Ramos (cell line): ENCODE data around the gene CDKAL1.

Experiments used
- in situ Hi-C: fragments of 300-500 bp; cut with MboI; formaldehyde crosslinking; loops from one replicate; pipeline ENCODE4 v1.14.3; 2022; ENCODE audit warnings: low sequenced_read_pairs; ENCODE audit not compliant: unreplicated experiment

The CDKAL1 gene

DNA sequence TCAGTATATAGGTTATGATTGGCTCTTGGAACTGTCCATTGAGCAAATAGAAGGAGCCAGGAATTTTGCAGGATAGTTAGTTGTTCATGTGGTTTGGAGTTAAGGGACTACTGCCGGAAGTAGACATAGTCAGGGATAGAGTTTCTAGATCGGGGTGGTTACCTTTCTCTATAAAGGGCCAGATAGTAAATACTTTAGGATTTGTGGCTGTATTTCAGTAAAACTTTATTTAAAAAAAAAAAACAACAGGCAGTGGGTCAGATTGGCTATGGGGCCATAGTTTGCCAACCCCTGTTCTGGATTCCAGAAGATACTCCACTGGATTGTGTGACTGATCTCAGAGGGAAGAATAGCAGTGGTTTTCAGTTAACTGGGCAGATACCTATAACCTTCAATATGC, 570.0 kb downstream of the CDKAL1 start:
- in situ Hi-C loops, result no loop called here

- in situ Hi-C loops, result no loop called here
These were observed 573.5 kb downstream of the CDKAL1 start for GRCh38 chr6:21107796-21108195.

DNA sequence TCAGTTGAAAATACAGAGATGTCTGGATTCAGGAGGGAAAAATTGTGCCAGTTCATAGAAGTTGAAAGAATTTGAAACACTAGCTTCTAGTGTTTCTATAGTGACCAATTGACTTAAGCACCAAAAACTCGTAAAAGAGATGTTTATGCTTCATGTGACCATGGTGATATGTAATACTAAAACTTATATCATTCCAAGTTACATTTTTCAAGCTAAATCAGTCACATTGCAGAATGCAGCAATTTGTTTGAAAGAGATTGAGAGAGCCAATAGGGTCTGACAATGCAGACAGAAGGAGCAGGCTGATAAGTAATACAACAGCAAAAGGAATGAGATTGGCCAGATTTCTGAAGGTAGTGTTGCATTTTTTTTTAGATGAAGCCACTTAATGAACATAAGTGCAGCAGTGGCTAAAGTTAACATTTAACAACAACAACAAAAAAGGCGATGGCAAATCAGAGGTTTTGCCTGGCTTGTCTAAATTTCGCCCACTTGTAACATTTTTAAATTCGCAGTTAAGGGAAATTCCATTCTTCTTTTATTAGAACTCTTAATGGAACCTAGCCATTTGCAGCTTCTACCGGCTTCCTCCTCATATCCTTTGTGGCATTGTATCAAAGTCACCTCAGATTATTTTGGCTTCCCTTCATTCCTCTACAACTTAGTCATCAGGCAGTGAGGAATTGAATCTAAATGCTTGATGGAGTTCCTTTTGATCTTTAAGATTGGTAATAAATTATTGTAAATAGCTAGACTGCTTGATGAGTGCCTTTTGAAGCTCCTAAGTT, 575.3 kb downstream of the CDKAL1 start:
- in situ Hi-C loops, result no loop called here

DNA sequence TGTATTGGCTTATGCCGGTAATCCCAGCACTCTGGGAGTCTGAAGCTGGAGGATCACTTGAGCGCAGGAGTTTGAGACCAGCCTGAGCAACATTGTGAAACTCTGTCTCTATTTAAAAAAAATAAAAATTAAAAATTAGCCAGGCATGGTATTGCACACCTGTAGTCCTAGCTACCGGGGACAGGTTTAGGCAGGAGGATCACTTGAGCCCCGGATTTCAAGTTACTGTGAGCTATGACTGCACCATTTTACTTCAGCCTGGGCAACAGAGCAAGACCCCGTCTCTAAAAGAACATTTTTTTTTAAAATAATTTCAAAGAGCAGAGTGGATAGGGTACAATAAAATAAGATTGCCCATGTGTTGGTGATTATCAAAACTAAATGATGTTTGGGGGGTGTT, 576.4 kb downstream of the CDKAL1 start:
- in situ Hi-C loops, result no loop called here

GRCh38 chr6:21111093-21111725, 577.0 kb downstream of the CDKAL1 start:
- in situ Hi-C loops, result no loop called here

DNA sequence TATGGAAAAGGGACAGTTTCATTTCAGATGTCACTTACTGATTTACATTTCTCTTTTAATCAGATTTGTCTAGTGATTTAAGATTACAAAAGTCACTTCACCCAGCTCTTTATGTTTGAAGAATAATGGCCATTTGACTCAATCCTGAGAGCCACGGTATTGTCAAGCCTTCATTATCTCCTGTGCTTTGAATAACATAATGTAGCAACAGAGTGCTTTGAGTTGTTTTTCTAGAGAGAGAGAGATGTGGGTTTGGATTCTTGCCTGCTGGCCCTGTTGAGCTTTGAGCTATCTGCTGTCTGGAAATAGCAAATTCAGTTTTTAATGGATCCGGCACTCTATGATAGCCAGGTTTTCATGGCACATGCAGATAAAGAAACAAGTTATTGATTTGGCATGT, 580.9 kb downstream of the CDKAL1 start:
- in situ Hi-C loops, result no loop called here

DNA sequence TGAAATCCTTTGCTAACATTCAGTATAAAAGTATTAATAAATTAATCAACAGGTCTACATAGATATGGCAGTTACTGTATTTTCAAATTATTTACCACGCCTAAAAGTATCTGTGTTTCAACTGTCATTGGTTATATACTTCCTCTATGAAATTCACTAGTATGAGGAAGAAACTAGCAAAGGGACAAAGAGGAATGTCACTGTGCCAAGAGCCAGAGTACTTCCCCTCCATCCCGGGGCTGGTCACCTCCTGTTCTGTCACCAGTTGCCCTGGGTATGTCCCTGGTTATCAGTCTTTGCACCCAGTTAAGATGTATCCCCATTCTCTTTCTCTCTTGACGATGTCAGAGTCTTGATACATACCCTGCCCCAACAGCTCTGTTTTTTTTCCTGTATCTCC, 582.5 kb downstream of the CDKAL1 start:
- in situ Hi-C loops, result no loop called here

GRCh38 chr6:21118216-21118780, 584.0 kb downstream of the CDKAL1 start:
- in situ Hi-C loops, result no loop called here

DNA sequence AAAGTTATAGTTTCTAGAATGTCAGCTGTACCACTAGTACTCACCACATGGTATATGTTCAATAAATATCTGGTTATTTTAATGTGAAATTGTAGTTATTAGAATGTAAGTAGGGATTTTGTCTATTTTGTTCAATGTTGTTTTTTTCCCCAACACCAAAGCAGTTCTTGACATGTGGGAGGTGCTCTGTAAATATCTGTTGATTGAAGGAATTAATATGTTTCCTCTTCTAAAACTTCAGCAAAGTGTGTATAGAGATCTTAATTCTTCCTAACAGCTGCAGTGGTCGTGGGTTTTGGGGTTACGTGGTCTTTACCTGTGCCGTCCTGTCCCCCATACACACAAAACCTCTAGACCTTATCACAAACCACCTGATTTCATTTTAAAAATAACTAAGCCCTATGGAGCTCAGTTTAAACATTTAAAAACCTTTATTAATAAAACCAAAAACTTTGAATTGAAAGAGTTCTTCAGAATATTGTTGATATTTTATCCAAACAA, 587.4 kb downstream of the CDKAL1 start:
- in situ Hi-C loops, result no loop called here

GRCh38 chr6:21123507-21124436, 589.5 kb downstream of the CDKAL1 start:
- in situ Hi-C loops, result no loop called here

- in situ Hi-C loops, result no loop called here
These were observed 594.3 kb downstream of the CDKAL1 start for GRCh38 chr6:21128601-21129000.

GRCh38 chr6:21131406-21131805, 597.1 kb downstream of the CDKAL1 start:
- in situ Hi-C loops, result no loop called here

GRCh38 chr6:21132446-21132845, 598.2 kb downstream of the CDKAL1 start:
- in situ Hi-C loops, result no loop called here

GRCh38 chr6:21132856-21133838, 598.9 kb downstream of the CDKAL1 start:
- in situ Hi-C loops, result no loop called here

GRCh38 chr6:21133901-21134300, 599.6 kb downstream of the CDKAL1 start:
- in situ Hi-C loops, result no loop called here

- in situ Hi-C loops, result no loop called here
These were observed 600.1 kb downstream of the CDKAL1 start for GRCh38 chr6:21134356-21134755.

GRCh38 chr6:21135484-21136013, 601.3 kb downstream of the CDKAL1 start:
- in situ Hi-C loops, result no loop called here

- in situ Hi-C loops, result no loop called here
These were observed 603.6 kb downstream of the CDKAL1 start for GRCh38 chr6:21137700-21138335.
